HUDEP-2 (cell line): Measurements from ENCODE around the gene ABCF2.

Experiments
- DNase-seq, 76 experiments: peaks; one replicate each; lab custom pipeline; 2025; ENCODE audit not compliant: unreplicated experiment in 76 of 76; lab: John Stamatoyannopoulos, UW

Gene ABCF2

GRCh38 chr7:151198945-151199848 is 27.8 kb downstream of the ABCF2 start:
- DNase-seq = no peak

- no peak for DNase-seq
Observed at GRCh38 chr7:151197932-151198331, 29.1 kb downstream of the ABCF2 start.

GRCh38 chr7:151195616-151196450 is 31.2 kb downstream of the ABCF2 start:
- no peak for DNase-seq

- no peak for DNase-seq
Observed at GRCh38 chr7:151194188-151194587, 32.8 kb downstream of the ABCF2 start.

- DNase-seq = no peak
Observed at GRCh38 chr7:151193203-151193978, 33.6 kb downstream of the ABCF2 start.

GRCh38 chr7:151192002-151192539 is 34.9 kb downstream of the ABCF2 start:
- DNase-seq = no peak

- DNase-seq = no peak
Observed at GRCh38 chr7:151191544-151191943, 35.5 kb downstream of the ABCF2 start.

- no peak for DNase-seq
Observed at GRCh38 chr7:151189038-151189437, 38.0 kb downstream of the ABCF2 start.

- DNase-seq = no peak
Observed at GRCh38 chr7:151188252-151188542, 38.8 kb downstream of the ABCF2 start.

GRCh38 chr7:151187409-151188251 is 39.4 kb downstream of the ABCF2 start:
- no peak for DNase-seq

GRCh38 chr7:151186640-151187408 is 40.2 kb downstream of the ABCF2 start, which contains the start of gene ASB10:
TSS of gene ASB10 (minus strand) at chr7:151187250. CDS start at chr7:151187130, 120 bp downstream.
- DNase-seq = no peak

- no peak for DNase-seq
Observed at GRCh38 chr7:151185762-151186639, 41.0 kb downstream of the ABCF2 start.

- no peak for DNase-seq
Observed at GRCh38 chr7:151181011-151181431, 46.0 kb downstream of the ABCF2 start.

GRCh38 chr7:151179946-151180345 is 47.1 kb downstream of the ABCF2 start:
- DNase-seq = no peak

GRCh38 chr7:151179287-151179860 is 47.6 kb downstream of the ABCF2 start:
- DNase-seq = no peak

- no peak for DNase-seq
Observed at GRCh38 chr7:151178831-151179230, 48.2 kb downstream of the ABCF2 start.

- DNase-seq = no peak
Observed at GRCh38 chr7:151178236-151178635, 48.8 kb downstream of the ABCF2 start.

- no peak for DNase-seq
Observed at GRCh38 chr7:151177310-151177709, 49.7 kb downstream of the ABCF2 start.
